ENCODE results near the gene ELF3. TPM values are rescaled to one million over a fixed set of nuclear protein-coding genes. Genes with fewer than 3 reads are reported as not detected.
A peak's percentile ranks its signal among the peaks of the same experiment; 100 is the strongest.

The ELF3 gene
- total RNA-seq, 1 donor from 2014 or later: 2.7 TPM

DNA sequence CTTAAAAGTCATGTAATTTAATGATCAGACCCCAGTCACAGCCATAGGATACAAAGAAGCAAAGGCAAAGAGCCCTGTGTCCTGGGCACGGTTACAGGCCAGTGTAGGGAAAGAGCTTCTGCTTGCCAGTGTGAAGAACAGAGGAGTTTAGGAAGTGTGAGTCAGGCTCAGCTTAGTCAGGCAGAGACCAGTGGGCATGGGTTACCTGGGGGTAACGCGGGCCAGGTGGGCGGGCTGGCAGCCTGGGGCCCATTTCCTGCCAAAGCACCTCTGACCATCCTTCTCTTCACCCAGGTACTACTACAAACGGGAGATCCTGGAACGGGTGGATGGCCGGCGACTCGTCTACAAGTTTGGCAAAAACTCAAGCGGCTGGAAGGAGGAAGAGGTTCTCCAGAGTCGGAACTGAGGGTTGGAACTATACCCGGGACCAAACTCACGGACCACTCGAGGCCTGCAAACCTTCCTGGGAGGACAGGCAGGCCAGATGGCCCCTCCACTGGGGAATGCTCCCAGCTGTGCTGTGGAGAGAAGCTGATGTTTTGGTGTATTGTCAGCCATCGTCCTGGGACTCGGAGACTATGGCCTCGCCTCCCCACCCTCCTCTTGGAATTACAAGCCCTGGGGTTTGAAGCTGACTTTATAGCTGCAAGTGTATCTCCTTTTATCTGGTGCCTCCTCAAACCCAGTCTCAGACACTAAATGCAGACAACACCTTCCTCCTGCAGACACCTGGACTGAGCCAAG, 4.7 kb downstream of the ELF3 start:
- DNase-seq (ENCODE audit: low spot score): no peak
- Histone ChIP-seq H3K27me3 (peaks cover 3% of the 10 kb centered on the region), H3F3A (ENCODE audit: low read depth) (peaks cover 12% of the 10 kb centered on the region), H3K9ac (no peak overlapping the region), H4K20me1 (ENCODE audit: low read depth) (no peaks in the 10 kb centered on the region), H3K27ac (no peak overlapping the region), H3K79me2 (ENCODE audit: low read depth) (no peaks in the 10 kb centered on the region), H3K36me3 (no peaks in the 10 kb centered on the region), H3K4me1 (peaks cover 17% of the 10 kb centered on the region), H3K4me2 (no peak overlapping the region), H3K4me3 (no peak overlapping the region), H2AFZ (replicated peaks) (no peak overlapping the region), H3K9me3 (ENCODE audit: low read depth) (no peaks in the 10 kb centered on the region)
- Mint-ChIP-seq H3K27ac (peak overlapping the region; percentile 25), H3K4me1 (peaks cover 26% of the 10 kb centered on the region), H3K9me3 (no peaks in the 10 kb centered on the region), H3K4me3 (no peak overlapping the region), H3K27me3 (ENCODE audit: insufficient read depth, low read depth) (peaks cover 11% of the 10 kb centered on the region), H3K36me3 (no peaks in the 10 kb centered on the region)
- TF ChIP-seq EZH2 (IDR thresholded peaks at IDR 0.05): no peak

DNA sequence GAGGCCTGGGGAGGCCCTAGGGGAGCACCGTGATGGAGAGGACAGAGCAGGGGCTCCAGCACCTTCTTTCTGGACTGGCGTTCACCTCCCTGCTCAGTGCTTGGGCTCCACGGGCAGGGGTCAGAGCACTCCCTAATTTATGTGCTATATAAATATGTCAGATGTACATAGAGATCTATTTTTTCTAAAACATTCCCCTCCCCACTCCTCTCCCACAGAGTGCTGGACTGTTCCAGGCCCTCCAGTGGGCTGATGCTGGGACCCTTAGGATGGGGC, 5.2 kb downstream of the ELF3 start:
- TF ChIP-seq, protein P1, sequence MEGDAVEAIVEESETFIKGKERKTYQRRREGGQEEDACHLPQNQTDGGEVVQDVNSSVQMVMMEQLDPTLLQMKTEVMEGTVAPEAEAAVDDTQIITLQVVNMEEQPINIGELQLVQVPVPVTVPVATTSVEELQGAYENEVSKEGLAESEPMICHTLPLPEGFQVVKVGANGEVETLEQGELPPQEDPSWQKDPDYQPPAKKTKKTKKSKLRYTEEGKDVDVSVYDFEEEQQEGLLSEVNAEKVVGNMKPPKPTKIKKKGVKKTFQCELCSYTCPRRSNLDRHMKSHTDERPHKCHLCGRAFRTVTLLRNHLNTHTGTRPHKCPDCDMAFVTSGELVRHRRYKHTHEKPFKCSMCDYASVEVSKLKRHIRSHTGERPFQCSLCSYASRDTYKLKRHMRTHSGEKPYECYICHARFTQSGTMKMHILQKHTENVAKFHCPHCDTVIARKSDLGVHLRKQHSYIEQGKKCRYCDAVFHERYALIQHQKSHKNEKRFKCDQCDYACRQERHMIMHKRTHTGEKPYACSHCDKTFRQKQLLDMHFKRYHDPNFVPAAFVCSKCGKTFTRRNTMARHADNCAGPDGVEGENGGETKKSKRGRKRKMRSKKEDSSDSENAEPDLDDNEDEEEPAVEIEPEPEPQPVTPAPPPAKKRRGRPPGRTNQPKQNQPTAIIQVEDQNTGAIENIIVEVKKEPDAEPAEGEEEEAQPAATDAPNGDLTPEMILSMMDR (IDR thresholded peaks at IDR 0.05): no peak
- no peak for TF ChIP-seq EZH2 (IDR thresholded peaks at IDR 0.05)
- TF ChIP-seq EZH2phosphoT487 (IDR thresholded peaks at IDR 0.05): no peak
- H4K20me1 ChIP-seq (ENCODE audit: low read depth): no peaks in the 10 kb centered on the region
- no peak overlapping the region for H3K27ac ChIP-seq
- no peak for DNase-seq (ENCODE audit: low spot score)
- no peaks in the 10 kb centered on the region for H3K79me2 ChIP-seq (ENCODE audit: low read depth)
- no peak overlapping the region for H3K27ac Mint-ChIP-seq
- H3K36me3 Mint-ChIP-seq: no peaks in the 10 kb centered on the region
- H3K27me3 ChIP-seq: peaks cover 3% of the 10 kb centered on the region
- peaks cover 11% of the 10 kb centered on the region for H3K27me3 Mint-ChIP-seq (ENCODE audit: insufficient read depth, low read depth)
- no peak overlapping the region for H3K4me3 ChIP-seq
- H3K4me1 Mint-ChIP-seq: peaks cover 21% of the 10 kb centered on the region
- no peak overlapping the region for H3K4me3 Mint-ChIP-seq
- no peaks in the 10 kb centered on the region for H3K36me3 ChIP-seq
- H3K9me3 ChIP-seq (ENCODE audit: low read depth): no peaks in the 10 kb centered on the region
- no peak overlapping the region for H2AFZ ChIP-seq (replicated peaks)
- no peak overlapping the region for H3K4me2 ChIP-seq
- H3K9me3 Mint-ChIP-seq: no peaks in the 10 kb centered on the region
- peaks cover 16% of the 10 kb centered on the region for H3K4me1 ChIP-seq
- H3F3A ChIP-seq (ENCODE audit: low read depth): peaks cover 7% of the 10 kb centered on the region
- no peak overlapping the region for H3K9ac ChIP-seq

DNA sequence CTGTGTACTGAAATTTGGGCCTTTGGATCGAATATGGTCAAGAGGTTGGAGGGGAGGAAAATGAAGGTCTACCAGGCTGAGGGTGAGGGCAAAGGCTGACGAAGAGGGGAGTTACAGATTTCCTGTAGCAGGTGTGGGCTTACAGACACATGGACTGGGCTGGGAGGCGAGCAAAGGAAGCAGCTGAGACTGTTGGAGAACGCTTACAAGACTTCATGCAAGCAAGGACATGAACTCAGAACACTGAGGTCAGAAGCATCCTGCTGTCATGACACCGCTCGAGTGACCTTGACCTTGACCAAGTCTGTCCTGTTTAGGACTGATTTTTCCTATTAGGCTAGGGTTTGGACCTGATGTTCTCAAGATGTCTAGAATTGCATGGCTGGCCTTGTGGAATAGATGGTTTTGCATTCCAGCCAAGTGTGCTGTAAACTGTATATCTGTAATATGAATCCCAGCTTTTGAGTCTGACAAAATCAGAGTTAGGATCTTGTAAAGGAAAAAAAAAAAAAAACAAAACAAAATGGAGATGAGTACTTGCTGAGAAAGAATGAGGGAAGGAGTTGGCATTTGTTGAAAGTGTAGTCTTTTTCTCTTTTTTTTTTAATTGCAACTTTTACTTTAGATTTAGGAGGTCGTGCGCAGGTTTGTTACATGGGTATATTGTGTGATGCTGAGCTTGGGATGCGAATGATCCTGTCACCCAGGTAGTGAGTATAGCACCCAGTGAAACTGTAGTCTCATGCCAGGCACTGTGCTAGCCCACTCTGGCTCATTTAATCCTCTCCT, 5.8 kb downstream of the ELF3 start:
- Histone ChIP-seq H3K9ac (no peak overlapping the region), H3K79me2 (ENCODE audit: low read depth) (no peaks in the 10 kb centered on the region), H3K9me3 (ENCODE audit: low read depth) (no peaks in the 10 kb centered on the region), H3K27me3 (peaks cover under 1% of the 10 kb centered on the region), H3K4me2 (no peak overlapping the region), H3F3A (ENCODE audit: low read depth) (peaks cover under 1% of the 10 kb centered on the region), H4K20me1 (ENCODE audit: low read depth) (no peaks in the 10 kb centered on the region), H2AFZ (replicated peaks) (no peak overlapping the region), H3K27ac (no peak overlapping the region), H3K4me1 (peaks cover 16% of the 10 kb centered on the region), H3K4me3 (no peak overlapping the region), H3K36me3 (no peaks in the 10 kb centered on the region)
- H3K4me1 Mint-ChIP-seq: peaks cover 15% of the 10 kb centered on the region
- H3K4me3 Mint-ChIP-seq: no peak overlapping the region
- H3K36me3 Mint-ChIP-seq: no peaks in the 10 kb centered on the region
- H3K27ac Mint-ChIP-seq: no peak overlapping the region
- H3K27me3 Mint-ChIP-seq (ENCODE audit: insufficient read depth, low read depth): peaks cover 11% of the 10 kb centered on the region
- DNase-seq (ENCODE audit: low spot score): no peak
- TF ChIP-seq EZH2phosphoT487 (IDR thresholded peaks at IDR 0.05) (no peak), EZH2 (IDR thresholded peaks at IDR 0.05) (no peak)
- TF ChIP-seq, protein P1 (IDR thresholded peaks at IDR 0.05): no peak
- no peaks in the 10 kb centered on the region for H3K9me3 Mint-ChIP-seq

Measured in neural progenitor cell (in vitro differentiated cells).